Measurements from ENCODE around the gene TOM1L1. TPM values are rescaled to one million over a fixed set of nuclear protein-coding genes. Genes with fewer than 3 reads are reported as not detected.

Gene TOM1L1
- total RNA-seq, result 30.9 TPM

GRCh38 chr17:54900457-54901229 is at the start of gene TOM1L1:
Gene TOM1L1, plus strand, starts transcription at chr17:54900852. Its CDS starts 14 bp downstream, at chr17:54900866.

GRCh38 chr17:54968262-54968987 is 67.8 kb downstream of the TOM1L1 start, which contains the start of the genes COX11 and STXBP4:
Gene COX11, minus strand, starts transcription at chr17:54968654. Its CDS starts 8 bp downstream, at chr17:54968646.
Gene STXBP4, plus strand, starts transcription at chr17:54968765. Its CDS starts 17,455 bp downstream, at chr17:54986220.

Small RNA genes lying within 50 kb of the gene (small RNA-seq; reads per million reads assigned to genes)
- not detected for gene AC007485.1

Other genes starting within 250 kb of the TOM1L1 start
- 81.2 TPM for gene COX11, start 67.8 kb downstream of the TOM1L1 start, total RNA-seq
- 15.9 TPM for gene STXBP4, start 67.9 kb downstream of the TOM1L1 start, total RNA-seq

Data from diencephalon (tissue), 1 donor.